ACC112 (cell line): ENCODE measurements around the gene TMEM217.
A peak's percentile ranks its signal among the peaks of the same experiment; 100 is the strongest.

ENCODE experiments used
- H2AFZ ChIP-seq: fragments of 200-600 bp; sonication (generic); one replicate; pipeline ENCODE4 v1.6.0; 2017; ENCODE audit warnings: antibody characterized with exemption, low read length; ENCODE audit not compliant: unreplicated experiment
- H3K27ac ChIP-seq: fragments of 200-600 bp; sonication (generic); 2 replicates; pipeline ENCODE4 v1.5.1; 2014; ENCODE audit warnings: low read depth, mild to moderate bottlenecking, antibody characterized with exemption, low read length, moderate library complexity
- H3K27me3 ChIP-seq: fragments of 200-600 bp; sonication (generic); 2 replicates; pipeline ENCODE4 v1.6.1; 2014; ENCODE audit warnings: mild to moderate bottlenecking, antibody characterized with exemption, low read length, moderate library complexity, mixed read lengths; ENCODE audit not compliant: insufficient read depth
- H3K36me3 ChIP-seq: fragments of 200-600 bp; sonication (generic); 2 replicates; pipeline ENCODE4 v1.6.1; 2016; ENCODE audit warnings: mild to moderate bottlenecking, antibody characterized with exemption, low read length, moderate library complexity, mixed read lengths; ENCODE audit not compliant: insufficient read depth
- H3K4me1 ChIP-seq: fragments of 200-600 bp; sonication (generic); one replicate; pipeline ENCODE4 v1.6.1; 2016; ENCODE audit warnings: low read length, mixed read lengths; ENCODE audit not compliant: insufficient read depth, unreplicated experiment, control insufficient read depth
- H3K4me3 ChIP-seq: fragments of 200-600 bp; sonication (generic); 2 replicates; pipeline ENCODE4 v1.5.1; 2014; ENCODE audit warnings: mild to moderate bottlenecking, low read depth, low read length
- H3K79me2 ChIP-seq: fragments of 200-600 bp; sonication (generic); one replicate; pipeline ENCODE4 v1.6.0; 2016; ENCODE audit warnings: low read length; ENCODE audit not compliant: control insufficient read depth, unreplicated experiment, insufficient read depth

The TMEM217 gene

DNA sequence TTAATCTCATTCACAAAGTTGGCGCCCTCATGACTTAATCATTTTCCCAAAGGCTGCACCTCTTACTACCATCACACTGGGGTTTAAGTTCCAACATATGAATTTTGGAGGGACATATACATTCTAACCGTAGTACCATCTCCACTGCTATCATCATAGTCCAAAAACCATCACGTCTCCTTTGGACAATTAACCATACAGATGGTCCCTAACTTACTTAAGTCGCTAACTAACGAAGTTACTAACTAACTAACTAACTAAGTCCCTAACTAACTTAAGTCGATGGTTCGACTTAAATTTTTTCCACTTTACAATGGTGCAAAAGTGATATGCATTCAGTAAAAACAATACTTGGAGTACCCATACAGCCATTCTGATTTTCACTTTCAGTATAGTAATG is 24.4 kb downstream of the TMEM217 start:
- peaks cover 9% of the 10 kb centered on the region for H3K4me1 ChIP-seq
- H3K27me3 ChIP-seq, result no peaks in the 10 kb centered on the region
- no peaks in the 10 kb centered on the region for H3K36me3 ChIP-seq
- H3K27ac ChIP-seq, result no peak overlapping the region
- H2AFZ ChIP-seq, result no peak overlapping the region
- no peak overlapping the region for H3K4me3 ChIP-seq
- H3K79me2 ChIP-seq, result no peaks in the 10 kb centered on the region

DNA sequence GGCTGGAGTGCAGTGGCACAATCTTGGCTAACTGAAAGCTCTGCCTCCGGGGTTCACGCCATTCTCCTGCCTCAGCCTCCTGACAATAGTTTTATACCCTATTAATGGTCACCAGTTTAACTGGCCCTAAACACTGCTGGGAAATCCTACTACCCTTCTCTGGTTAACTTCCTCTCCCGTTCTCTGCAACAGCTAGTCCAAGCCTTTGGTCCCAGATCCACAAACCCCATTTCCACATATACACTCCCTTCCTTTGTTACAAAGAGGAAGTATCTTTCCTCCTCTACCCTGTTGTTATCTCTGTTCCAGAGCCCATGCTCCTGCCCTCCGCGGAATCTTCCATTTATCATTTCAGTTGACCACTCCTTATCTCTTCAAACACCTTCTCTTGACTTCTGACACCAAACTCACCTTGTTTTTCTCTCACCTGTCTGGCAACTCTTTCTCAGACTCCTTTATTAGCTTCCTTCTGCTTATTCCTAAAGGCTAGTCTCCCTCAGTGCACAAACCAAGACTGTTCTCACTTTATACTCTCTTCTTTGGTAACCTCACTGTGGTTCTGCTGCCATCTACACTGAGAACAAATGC is 25.4 kb downstream of the TMEM217 start:
- Histone ChIP-seq H2AFZ (no peak overlapping the region), H3K4me1 (peaks cover 6% of the 10 kb centered on the region), H3K79me2 (no peaks in the 10 kb centered on the region), H3K27ac (no peak overlapping the region), H3K4me3 (no peak overlapping the region), H3K27me3 (no peaks in the 10 kb centered on the region), H3K36me3 (no peaks in the 10 kb centered on the region)

DNA sequence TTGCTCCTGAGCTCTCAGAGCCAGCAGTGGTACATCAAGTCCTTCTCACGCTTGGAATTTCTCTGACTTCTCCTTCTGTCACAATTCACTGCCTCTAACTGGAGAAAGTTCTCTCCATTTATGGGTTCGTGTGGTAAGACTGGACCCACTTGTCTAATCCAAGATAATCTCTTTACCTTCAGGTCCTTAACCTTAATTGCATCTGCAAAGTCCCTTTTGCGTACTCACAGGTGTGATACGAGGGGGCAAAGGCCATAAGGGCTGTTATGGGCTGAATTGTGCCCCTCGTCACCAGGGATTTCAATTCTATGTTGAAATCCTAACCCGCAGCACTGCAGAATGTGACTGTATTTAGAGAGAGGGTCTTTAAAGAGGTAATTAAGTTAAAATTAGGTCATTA is 27.8 kb downstream of the TMEM217 start:
- no peaks in the 10 kb centered on the region for H3K4me1 ChIP-seq
- H3K27me3 ChIP-seq, result no peaks in the 10 kb centered on the region
- H3K79me2 ChIP-seq, result no peaks in the 10 kb centered on the region
- H2AFZ ChIP-seq, result no peak overlapping the region
- no peak overlapping the region for H3K4me3 ChIP-seq
- H3K36me3 ChIP-seq, result no peaks in the 10 kb centered on the region
- no peak overlapping the region for H3K27ac ChIP-seq

DNA sequence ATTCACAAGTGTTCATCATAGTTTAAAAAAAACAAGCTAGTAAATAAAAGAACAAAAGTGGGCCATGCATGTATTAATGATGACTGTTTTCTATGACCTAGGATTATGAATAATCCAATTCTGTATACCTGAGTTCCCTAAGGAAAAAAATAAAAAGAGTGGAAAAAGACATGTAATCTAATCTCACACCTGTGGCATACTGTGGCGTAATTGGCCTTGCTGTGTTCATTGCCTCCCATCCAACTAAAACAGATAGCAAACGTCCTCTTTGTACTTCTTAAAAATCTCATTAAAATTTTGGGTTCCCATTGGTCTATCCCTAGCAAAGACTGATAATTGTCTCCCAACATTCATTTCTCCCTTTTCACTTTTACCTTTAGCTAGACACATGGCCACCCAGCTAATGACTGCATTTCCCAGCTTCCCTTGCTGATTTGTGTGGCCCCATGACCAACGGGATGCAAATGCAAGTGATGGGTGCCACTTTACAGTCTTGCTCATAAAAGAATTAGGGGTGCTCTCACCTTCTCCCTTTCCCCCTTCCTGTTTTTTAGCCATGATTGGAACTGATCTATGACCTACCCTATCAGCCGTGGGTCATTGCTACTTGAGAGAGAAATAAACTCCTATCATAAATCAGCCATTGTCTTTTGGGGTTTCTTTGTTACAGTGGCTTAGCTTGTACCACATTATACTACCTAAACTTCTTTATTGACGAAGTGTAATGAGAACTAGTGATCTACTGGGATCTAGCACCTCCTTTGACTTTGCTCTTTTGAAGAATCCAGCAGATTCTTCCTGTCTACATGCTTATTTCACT is 32.4 kb downstream of the TMEM217 start:
- no peak overlapping the region for H2AFZ ChIP-seq
- no peak overlapping the region for H3K27ac ChIP-seq
- no peak overlapping the region for H3K4me3 ChIP-seq
- no peaks in the 10 kb centered on the region for H3K27me3 ChIP-seq
- H3K4me1 ChIP-seq, result peaks cover 10% of the 10 kb centered on the region
- no peaks in the 10 kb centered on the region for H3K79me2 ChIP-seq
- no peaks in the 10 kb centered on the region for H3K36me3 ChIP-seq

DNA sequence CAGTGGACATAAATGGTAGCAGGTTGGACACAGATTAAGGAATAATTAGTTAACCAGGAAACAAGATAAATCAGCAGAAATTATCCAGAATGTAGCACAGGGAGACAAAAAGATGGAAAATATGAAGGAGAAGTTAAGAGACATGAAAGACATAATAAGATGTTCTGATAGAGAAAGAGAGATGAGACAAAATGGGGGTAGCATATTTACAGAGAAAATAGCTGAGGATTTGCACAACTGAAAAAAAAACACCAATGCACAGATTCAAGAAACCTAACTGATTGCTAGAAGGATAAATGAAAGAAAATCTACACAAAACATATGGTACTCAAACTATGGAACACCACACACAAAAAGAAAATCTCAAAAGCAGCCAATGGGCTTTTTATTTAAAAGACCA is 35.0 kb downstream of the TMEM217 start:
- Histone ChIP-seq H3K4me3 (peak overlapping the region; percentile 79), H3K27me3 (no peaks in the 10 kb centered on the region), H3K27ac (no peak overlapping the region), H3K36me3 (no peaks in the 10 kb centered on the region), H3K79me2 (no peaks in the 10 kb centered on the region), H2AFZ (peak overlapping the region; percentile 39), H3K4me1 (peaks cover 10% of the 10 kb centered on the region)

DNA sequence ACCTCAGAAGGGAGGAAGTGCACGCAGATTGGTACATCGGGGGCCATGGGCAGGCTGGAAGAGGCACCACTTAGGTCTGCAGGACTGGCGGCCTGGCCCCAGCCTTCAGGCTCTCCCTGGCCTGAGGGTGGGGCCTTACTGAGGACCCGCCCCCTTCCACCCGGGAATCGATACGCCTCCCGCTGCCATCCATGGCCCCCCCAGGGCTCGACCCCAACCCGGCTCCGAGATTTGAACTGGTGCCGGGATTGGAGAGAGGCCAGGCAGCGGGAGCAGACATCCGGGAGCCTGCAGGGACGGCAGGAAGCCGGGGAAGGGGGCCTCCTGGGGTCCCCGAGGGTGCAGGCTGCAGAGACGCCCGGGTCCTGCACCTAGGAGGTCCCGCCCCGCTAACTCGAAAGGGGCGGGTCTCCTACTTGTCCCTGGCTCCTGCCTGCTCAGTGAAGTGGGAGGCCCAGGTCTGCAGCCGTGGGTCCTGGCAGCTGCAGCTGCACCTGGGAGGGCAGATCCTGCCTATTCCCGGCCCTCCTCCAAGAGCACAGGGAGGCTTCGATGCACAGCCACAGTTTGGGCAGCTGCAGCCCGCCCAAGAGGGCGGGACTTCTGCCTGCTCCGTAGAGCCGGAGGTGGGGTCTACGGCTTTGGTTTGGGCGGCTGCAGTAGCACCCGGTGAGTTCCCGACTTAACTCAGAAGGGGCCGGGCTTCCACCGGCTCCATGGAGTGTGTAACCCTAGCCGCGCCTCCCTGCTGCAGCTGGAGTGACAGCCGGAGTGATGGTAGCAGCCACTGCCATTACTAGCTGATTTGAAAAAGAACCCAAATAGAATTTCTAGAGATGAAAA is 35.6 kb downstream of the TMEM217 start:
- peak overlapping the region; percentile 79 for H2AFZ ChIP-seq
- H3K4me1 ChIP-seq, result peaks cover 10% of the 10 kb centered on the region
- H3K36me3 ChIP-seq, result no peaks in the 10 kb centered on the region
- no peaks in the 10 kb centered on the region for H3K79me2 ChIP-seq
- H3K4me3 ChIP-seq, result peak overlapping the region; percentile 79
- H3K27ac ChIP-seq, result no peak overlapping the region
- H3K27me3 ChIP-seq, result no peaks in the 10 kb centered on the region

DNA sequence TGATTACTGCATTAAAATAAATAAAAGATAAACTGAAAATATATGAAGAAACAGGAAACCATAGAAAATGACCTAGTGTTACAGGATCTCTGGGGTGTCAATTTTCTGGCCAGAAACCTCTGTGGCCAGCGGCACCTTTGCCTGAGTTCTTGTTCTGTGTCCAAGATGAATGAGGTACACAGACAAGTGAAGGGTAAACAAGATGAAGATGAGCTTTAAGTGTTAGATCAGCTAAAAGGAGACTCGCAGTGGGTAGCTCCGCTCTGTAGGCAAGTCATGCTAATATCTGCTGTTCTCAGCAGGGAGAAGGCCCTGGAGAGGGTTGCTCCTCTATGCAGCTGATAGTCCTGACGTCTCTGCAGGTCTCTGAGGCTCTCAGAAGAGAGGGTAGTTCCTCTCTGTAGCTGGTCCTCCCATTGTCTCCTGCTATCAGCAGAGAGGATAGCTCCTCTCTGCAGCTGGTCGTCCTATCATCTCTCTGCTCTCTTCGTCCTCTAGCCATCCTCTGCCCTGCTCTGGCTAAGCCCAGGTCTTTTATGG is 36.3 kb downstream of the TMEM217 start:
- no peak overlapping the region for H3K27ac ChIP-seq
- no peaks in the 10 kb centered on the region for H3K36me3 ChIP-seq
- H2AFZ ChIP-seq, result peak overlapping the region; percentile 79
- H3K27me3 ChIP-seq, result no peaks in the 10 kb centered on the region
- no peaks in the 10 kb centered on the region for H3K79me2 ChIP-seq
- peak overlapping the region; percentile 79 for H3K4me3 ChIP-seq
- H3K4me1 ChIP-seq, result peaks cover 10% of the 10 kb centered on the region

DNA sequence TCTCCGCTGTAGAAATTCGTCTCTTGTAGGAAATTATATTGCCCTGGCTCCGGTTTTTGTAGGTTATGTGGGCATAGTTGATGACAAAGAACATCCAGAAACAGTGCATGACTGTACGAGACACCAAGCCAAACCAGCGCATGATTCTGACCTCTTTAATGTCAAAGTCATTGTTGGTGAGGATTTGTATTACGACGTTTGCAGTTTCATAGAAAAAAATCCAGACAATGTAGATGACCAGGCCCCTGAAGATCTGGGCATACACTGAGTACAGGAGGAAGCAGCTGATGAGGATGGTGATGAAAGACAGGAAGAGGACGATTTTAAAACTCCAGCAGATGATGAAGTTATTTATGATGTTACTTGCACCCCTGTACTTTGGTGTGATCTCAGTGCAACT is 39.4 kb downstream of the TMEM217 start:
- Histone ChIP-seq H3K27me3 (no peaks in the 10 kb centered on the region), H3K36me3 (no peaks in the 10 kb centered on the region), H2AFZ (no peak overlapping the region), H3K79me2 (no peaks in the 10 kb centered on the region), H3K4me1 (peaks cover 10% of the 10 kb centered on the region), H3K4me3 (no peak overlapping the region), H3K27ac (no peak overlapping the region)

DNA sequence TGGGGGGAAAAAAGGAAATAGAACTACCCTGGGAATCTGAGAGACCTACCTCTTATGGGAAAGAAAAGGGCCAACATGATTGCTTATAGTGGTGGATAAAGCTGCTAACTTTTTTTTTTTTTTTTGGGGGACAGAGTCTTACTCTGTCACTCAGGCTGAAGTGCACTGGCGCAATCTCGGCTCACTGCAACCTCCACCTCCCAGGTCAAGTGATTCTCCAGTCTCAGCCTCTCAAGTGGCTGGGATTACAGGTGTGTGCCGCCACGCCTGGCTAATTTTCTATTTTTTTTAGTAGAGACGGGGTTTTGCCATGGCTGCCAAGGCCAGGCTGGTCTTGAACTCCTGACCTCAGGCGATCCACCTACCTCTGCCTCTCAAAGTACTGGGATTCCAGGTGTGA is 39.9 kb downstream of the TMEM217 start:
- Histone ChIP-seq H3K27me3 (no peaks in the 10 kb centered on the region), H2AFZ (no peak overlapping the region), H3K4me1 (peaks cover 7% of the 10 kb centered on the region)

DNA sequence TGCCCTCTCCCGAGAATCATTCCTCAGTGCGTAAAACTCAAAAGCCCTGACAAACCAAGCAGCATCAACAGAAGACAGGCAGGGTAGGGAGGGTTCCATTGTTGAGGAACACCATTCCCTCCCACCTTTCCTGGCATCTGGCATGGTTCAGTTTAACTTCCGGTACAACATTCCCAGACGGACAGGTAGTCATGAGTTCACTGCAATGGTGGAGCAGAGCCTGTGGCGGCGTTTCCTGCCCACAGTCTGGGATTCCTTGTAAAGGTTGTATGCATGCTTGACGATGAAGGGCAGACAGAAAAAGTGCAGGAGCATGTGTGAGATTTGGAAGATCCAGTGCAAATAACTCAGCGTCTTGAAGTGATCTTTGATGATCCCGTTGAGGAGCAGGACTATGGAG is 45.7 kb downstream of the TMEM217 start:
- Histone ChIP-seq H3K27me3 (no peaks in the 10 kb centered on the region), H2AFZ (no peak overlapping the region), H3K4me3 (no peak overlapping the region), H3K27ac (no peak overlapping the region), H3K79me2 (no peaks in the 10 kb centered on the region), H3K36me3 (no peaks in the 10 kb centered on the region), H3K4me1 (no peaks in the 10 kb centered on the region)

More for the DNA sequence above, 39.9 kb downstream of the TMEM217 start:
- Histone ChIP-seq H3K4me3 (no peak overlapping the region), H3K36me3 (no peaks in the 10 kb centered on the region), H3K27ac (no peak overlapping the region), H3K79me2 (no peaks in the 10 kb centered on the region)
